GM23338 (cell line): ENCODE measurements around the gene OTOG. TPM values are rescaled to one million over a fixed set of nuclear protein-coding genes. Genes with fewer than 3 reads are reported as not detected.

Source experiments
- ATAC-seq: fragments of 200-7000 bp; cut with Tn5 transposase; 3 replicates; pipeline ENCODE4 v1.9.1; 2020
- DNase-seq: peaks from one replicate; pipeline ENCODE4 v3.0.0-alpha.2; 2015; ENCODE audit warnings: low spot score
- H2AFZ ChIP-seq: fragments of 200-600 bp; sonication (generic); 2 replicates; pipeline ENCODE4 v1.8.0; 2016; ENCODE audit warnings: antibody characterized with exemption, mild to moderate bottlenecking, moderate library complexity
- H3F3A ChIP-seq: fragments of 200-600 bp; sonication (generic); replicated peaks from 2 replicates; pipeline ENCODE4 v1.8.0; 2017; ENCODE audit warnings: antibody characterized with exemption, mixed run types, low read depth
- H3K27ac ChIP-seq: fragments of 200-600 bp; sonication (generic); 2 replicates; pipeline ENCODE4 v1.6.1; 2016; ENCODE audit warnings: low read depth
- H3K27me3 ChIP-seq: fragments of 200-600 bp; sonication (generic); 2 replicates; pipeline ENCODE4 v1.8.0; 2016; ENCODE audit warnings: mild to moderate bottlenecking, mixed run types, moderate library complexity; ENCODE audit not compliant: insufficient read depth
- H3K36me3 ChIP-seq: fragments of 200-600 bp; sonication (generic); 2 replicates; pipeline ENCODE4 v1.8.0; 2016; ENCODE audit warnings: mild to moderate bottlenecking; ENCODE audit not compliant: insufficient read depth
- H3K4me1 ChIP-seq: fragments of 200-600 bp; sonication (generic); 2 replicates; pipeline ENCODE4 v1.8.0; 2016; ENCODE audit warnings: mild to moderate bottlenecking, moderate library complexity; ENCODE audit not compliant: insufficient read depth
- H3K4me2 ChIP-seq: fragments of 200-600 bp; sonication (generic); 2 replicates; pipeline ENCODE4 v1.7.1; 2017; ENCODE audit warnings: mixed run types
- H3K4me3 ChIP-seq: fragments of 200-600 bp; sonication (generic); 2 replicates; pipeline ENCODE4 v1.6.1; 2016; ENCODE audit warnings: mixed run types
- H3K79me2 ChIP-seq: fragments of 200-600 bp; sonication (generic); replicated peaks from 2 replicates; pipeline ENCODE4 v1.8.0; 2017; ENCODE audit warnings: mild to moderate bottlenecking; ENCODE audit not compliant: insufficient read depth
- H3K9me2 ChIP-seq: fragments of 200-600 bp; sonication (generic); 2 replicates; pipeline ENCODE4 v1.8.0; 2017; ENCODE audit not compliant: insufficient read depth
- H4K20me1 ChIP-seq: fragments of 200-600 bp; sonication (generic); replicated peaks from 2 replicates; pipeline ENCODE4 v1.8.0; 2017; ENCODE audit warnings: mild to moderate bottlenecking; ENCODE audit not compliant: insufficient read depth
- H3K27ac Mint-ChIP-seq: 2 replicates; pipeline ENCODE4 v1.8.0; 2020; ENCODE audit warnings: inconsistent platforms, mild to moderate bottlenecking, moderate library complexity, mixed read lengths
- H3K27me3 Mint-ChIP-seq: 3 replicates; pipeline ENCODE4 v1.8.0; 2022; ENCODE audit warnings: low read depth, mild to moderate bottlenecking, moderate library complexity, mixed read lengths, inconsistent platforms; ENCODE audit not compliant: insufficient read depth, poor library complexity
- H3K36me3 Mint-ChIP-seq: 3 replicates; pipeline ENCODE4 v1.8.0; 2021; ENCODE audit warnings: low read depth, mild to moderate bottlenecking, inconsistent platforms, moderate library complexity, mixed read lengths
- H3K4me1 Mint-ChIP-seq: 3 replicates; pipeline ENCODE4 v1.8.0; 2020; ENCODE audit warnings: mild to moderate bottlenecking, inconsistent platforms, mixed read lengths
- H3K4me3 Mint-ChIP-seq: 3 replicates; pipeline ENCODE4 v1.8.0; 2021; ENCODE audit warnings: moderate library complexity, mild to moderate bottlenecking, inconsistent platforms, mixed read lengths
- H3K9me3 Mint-ChIP-seq: 3 replicates; pipeline ENCODE4 v1.8.0; 2020; ENCODE audit warnings: moderate library complexity, mild to moderate bottlenecking, inconsistent platforms, mixed read lengths
- CTCF ChIP-seq, 2 experiments: fragments of 200-600 bp in 1 of 2; sonication (generic) in 1 of 2; conservative IDR thresholded peaks; 2 replicates each; pipeline versions ENCODE4 v1.5.1 to v1.6.1; 2016 to 2017; ENCODE audit warnings: antibody characterized with exemption in 2 of 2, low read depth in 2 of 2, mild to moderate bottlenecking in 2 of 2, moderate library complexity in 1 of 2
- EZH2 ChIP-seq: fragments of 200-600 bp; sonication (generic); IDR thresholded peaks from one replicate; pipeline ENCODE4 v1.8.0; 2017; ENCODE audit warnings: antibody characterized with exemption, mild to moderate bottlenecking, low read depth; ENCODE audit not compliant: unreplicated experiment
- EZH2phosphoT487 ChIP-seq: fragments of 200-600 bp; sonication (generic); IDR thresholded peaks from one replicate; pipeline ENCODE4 v1.8.1; 2018; ENCODE audit warnings: antibody characterized with exemption; ENCODE audit not compliant: unreplicated experiment
- JUNB ChIP-seq: IDR thresholded peaks from one replicate; pipeline ENCODE4 v1.6.1; 2016; ENCODE audit warnings: antibody characterized with exemption; ENCODE audit not compliant: unreplicated experiment
- POLR2AphosphoS5 ChIP-seq: IDR thresholded peaks from 2 replicates; pipeline ENCODE4 v1.6.1; 2016; ENCODE audit warnings: antibody characterized with exemption, low read depth
- ZNF114 ChIP-seq: fragments of 250-450 bp; sonication (Bioruptor Pico); IDR thresholded peaks from 2 replicates; pipeline ENCODE4 v1.5.0; 2020; ENCODE audit warnings: mild to moderate bottlenecking, moderate library complexity
- polyA plus RNA-seq: library from polyadenylated mRNA; unstranded; fragments of >200 nt; fragmentation: Nextera tagmentation; extraction: Ambion mirVana; gene quantifications from 2 replicates; pipeline ENCODE4 v1.2.1, GENCODE V29; 2016
- total RNA-seq: library from RNA; depleted of rRNA; stranded (reverse); fragments of >200 nt; shearing (Covaris generic); gene quantifications from 2 replicates; pipeline ENCODE4 v1.2.3, GENCODE V29; 2014
- TF ChIP-seq, protein P1 (sequence below): fragments of 250-450 bp; sonication (Bioruptor Pico); IDR thresholded peaks from 2 replicates; pipeline ENCODE4 v1.5.0; 2020; ENCODE audit warnings: mild to moderate bottlenecking, moderate library complexity
- TF ChIP-seq, protein P2 (sequence below): IDR thresholded peaks from 2 replicates; pipeline ENCODE4 v1.6.1; 2016; ENCODE audit warnings: antibody characterized with exemption
- TF ChIP-seq, protein P3 (sequence below): IDR thresholded peaks from one replicate; pipeline ENCODE4 v1.6.1; 2018; ENCODE audit warnings: antibody characterized with exemption; ENCODE audit not compliant: unreplicated experiment

The OTOG gene
- total and polyA plus RNA-seq, 2 experiments from 2014 or later: 0.40 to 0.52 TPM

DNA sequence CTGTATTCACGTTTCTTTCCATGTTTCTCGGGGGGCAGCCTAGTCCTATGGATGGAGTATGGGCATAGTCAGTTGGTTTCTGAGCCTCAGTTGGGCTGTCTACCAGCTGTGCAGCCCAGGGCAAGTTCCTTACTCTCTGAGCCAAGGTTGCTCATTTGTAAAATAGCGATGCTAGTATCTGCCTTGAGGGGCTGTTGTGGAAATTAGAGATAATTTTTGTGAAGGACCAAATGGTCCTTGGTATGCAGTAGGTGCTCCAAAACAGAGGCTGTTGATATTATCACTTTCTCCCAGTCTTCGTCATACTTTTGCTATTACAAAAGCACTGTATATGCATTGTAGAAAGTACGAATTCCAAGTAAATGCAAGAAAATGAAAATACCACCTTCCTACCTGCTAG lies 89.7 kb downstream of the OTOG start (continued):
- TF ChIP-seq, protein P1, sequence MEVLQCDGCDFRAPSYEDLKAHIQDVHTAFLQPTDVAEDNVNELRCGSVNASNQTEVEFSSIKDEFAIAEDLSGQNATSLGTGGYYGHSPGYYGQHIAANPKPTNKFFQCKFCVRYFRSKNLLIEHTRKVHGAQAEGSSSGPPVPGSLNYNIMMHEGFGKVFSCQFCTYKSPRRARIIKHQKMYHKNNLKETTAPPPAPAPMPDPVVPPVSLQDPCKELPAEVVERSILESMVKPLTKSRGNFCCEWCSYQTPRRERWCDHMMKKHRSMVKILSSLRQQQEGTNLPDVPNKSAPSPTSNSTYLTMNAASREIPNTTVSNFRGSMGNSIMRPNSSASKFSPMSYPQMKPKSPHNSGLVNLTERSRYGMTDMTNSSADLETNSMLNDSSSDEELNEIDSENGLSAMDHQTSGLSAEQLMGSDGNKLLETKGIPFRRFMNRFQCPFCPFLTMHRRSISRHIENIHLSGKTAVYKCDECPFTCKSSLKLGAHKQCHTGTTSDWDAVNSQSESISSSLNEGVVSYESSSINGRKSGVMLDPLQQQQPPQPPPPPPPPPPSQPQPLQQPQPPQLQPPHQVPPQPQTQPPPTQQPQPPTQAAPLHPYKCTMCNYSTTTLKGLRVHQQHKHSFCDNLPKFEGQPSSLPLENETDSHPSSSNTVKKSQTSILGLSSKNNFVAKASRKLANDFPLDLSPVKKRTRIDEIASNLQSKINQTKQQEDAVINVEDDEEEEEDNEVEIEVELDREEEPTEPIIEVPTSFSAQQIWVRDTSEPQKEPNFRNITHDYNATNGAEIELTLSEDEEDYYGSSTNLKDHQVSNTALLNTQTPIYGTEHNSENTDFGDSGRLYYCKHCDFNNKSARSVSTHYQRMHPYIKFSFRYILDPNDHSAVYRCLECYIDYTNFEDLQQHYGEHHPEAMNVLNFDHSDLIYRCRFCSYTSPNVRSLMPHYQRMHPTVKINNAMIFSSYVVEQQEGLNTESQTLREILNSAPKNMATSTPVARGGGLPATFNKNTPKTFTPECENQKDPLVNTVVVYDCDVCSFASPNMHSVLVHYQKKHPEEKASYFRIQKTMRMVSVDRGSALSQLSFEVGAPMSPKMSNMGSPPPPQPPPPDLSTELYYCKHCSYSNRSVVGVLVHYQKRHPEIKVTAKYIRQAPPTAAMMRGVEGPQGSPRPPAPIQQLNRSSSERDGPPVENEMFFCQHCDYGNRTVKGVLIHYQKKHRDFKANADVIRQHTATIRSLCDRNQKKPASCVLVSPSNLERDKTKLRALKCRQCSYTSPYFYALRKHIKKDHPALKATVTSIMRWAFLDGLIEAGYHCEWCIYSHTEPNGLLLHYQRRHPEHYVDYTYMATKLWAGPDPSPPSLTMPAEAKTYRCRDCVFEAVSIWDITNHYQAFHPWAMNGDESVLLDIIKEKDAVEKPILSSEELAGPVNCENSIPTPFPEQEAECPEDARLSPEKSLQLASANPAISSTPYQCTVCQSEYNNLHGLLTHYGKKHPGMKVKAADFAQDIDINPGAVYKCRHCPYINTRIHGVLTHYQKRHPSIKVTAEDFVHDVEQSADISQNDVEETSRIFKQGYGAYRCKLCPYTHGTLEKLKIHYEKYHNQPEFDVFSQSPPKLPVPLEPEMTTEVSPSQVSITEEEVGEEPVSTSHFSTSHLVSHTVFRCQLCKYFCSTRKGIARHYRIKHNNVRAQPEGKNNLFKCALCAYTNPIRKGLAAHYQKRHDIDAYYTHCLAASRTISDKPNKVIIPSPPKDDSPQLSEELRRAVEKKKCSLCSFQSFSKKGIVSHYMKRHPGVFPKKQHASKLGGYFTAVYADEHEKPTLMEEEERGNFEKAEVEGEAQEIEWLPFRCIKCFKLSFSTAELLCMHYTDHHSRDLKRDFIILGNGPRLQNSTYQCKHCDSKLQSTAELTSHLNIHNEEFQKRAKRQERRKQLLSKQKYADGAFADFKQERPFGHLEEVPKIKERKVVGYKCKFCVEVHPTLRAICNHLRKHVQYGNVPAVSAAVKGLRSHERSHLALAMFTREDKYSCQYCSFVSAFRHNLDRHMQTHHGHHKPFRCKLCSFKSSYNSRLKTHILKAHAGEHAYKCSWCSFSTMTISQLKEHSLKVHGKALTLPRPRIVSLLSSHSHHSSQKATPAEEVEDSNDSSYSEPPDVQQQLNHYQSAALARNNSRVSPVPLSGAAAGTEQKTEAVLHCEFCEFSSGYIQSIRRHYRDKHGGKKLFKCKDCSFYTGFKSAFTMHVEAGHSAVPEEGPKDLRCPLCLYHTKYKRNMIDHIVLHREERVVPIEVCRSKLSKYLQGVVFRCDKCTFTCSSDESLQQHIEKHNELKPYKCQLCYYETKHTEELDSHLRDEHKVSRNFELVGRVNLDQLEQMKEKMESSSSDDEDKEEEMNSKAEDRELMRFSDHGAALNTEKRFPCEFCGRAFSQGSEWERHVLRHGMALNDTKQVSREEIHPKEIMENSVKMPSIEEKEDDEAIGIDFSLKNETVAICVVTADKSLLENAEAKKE (CRISPR knock-in tag): no peak
- TF ChIP-seq POLR2AphosphoS5 (no peak), JUNB (no peak), EZH2 (no peak)
- TF ChIP-seq, protein P2, sequence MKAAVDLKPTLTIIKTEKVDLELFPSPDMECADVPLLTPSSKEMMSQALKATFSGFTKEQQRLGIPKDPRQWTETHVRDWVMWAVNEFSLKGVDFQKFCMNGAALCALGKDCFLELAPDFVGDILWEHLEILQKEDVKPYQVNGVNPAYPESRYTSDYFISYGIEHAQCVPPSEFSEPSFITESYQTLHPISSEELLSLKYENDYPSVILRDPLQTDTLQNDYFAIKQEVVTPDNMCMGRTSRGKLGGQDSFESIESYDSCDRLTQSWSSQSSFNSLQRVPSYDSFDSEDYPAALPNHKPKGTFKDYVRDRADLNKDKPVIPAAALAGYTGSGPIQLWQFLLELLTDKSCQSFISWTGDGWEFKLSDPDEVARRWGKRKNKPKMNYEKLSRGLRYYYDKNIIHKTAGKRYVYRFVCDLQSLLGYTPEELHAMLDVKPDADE: no peak

DNA sequence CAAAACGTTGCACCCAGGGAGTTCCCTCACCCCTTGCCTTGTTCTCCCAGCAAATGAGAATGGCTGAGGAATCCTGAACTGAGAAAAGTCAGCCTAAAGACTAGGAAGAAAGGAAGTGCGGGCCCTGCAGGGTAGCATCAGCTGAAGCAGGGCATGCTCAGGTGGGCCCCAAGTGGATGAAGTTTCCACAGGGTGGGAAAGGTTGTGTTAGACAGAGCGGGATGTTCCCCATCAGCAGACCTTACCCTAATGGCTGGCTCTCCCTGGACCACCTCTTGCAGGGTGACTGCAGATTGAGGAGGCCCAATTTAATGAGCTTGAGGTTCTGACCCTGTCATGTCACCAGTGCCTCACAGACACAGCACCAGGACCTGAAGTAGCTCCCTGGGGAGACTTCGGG lies 90.8 kb downstream of the OTOG start:
- Mint-ChIP-seq H3K36me3 (no peaks in the 10 kb centered on the region), H3K27me3 (peaks cover 5% of the 10 kb centered on the region), H3K4me1 (no peaks in the 10 kb centered on the region), H3K4me3 (no peak overlapping the region), H3K27ac (no peak overlapping the region), H3K9me3 (no peaks in the 10 kb centered on the region)
- H3K27ac ChIP-seq: no peak overlapping the region
- H3K4me2 ChIP-seq: no peak overlapping the region
- no peak for DNase-seq
- 0 out of 2 replicates have a peak, but pooled peaks cover 3% of the 10 kb centered on the region for H3K9me2 ChIP-seq
- no peaks in the 10 kb centered on the region for H3F3A ChIP-seq
- no peak for ATAC-seq
- no peak overlapping the region for H2AFZ ChIP-seq
- H3K4me3 ChIP-seq: no peak overlapping the region
- no peaks in the 10 kb centered on the region for H3K27me3 ChIP-seq
- no peaks in the 10 kb centered on the region for H3K36me3 ChIP-seq
- no peaks in the 10 kb centered on the region; the same call in 1 of the 2 replicates for H4K20me1 ChIP-seq
- H3K79me2 ChIP-seq: no peaks in the 10 kb centered on the region
- no peaks in the 10 kb centered on the region for H3K4me1 ChIP-seq
- TF ChIP-seq CTCF (conservative IDR thresholded peaks at IDR 0.05; ENCODE audit: low read depth in 2 of 2) (no peak), EZH2phosphoT487 (no peak), ZNF114 (no peak)
- TF ChIP-seq, protein P2: no peak
- TF ChIP-seq, protein P3, sequence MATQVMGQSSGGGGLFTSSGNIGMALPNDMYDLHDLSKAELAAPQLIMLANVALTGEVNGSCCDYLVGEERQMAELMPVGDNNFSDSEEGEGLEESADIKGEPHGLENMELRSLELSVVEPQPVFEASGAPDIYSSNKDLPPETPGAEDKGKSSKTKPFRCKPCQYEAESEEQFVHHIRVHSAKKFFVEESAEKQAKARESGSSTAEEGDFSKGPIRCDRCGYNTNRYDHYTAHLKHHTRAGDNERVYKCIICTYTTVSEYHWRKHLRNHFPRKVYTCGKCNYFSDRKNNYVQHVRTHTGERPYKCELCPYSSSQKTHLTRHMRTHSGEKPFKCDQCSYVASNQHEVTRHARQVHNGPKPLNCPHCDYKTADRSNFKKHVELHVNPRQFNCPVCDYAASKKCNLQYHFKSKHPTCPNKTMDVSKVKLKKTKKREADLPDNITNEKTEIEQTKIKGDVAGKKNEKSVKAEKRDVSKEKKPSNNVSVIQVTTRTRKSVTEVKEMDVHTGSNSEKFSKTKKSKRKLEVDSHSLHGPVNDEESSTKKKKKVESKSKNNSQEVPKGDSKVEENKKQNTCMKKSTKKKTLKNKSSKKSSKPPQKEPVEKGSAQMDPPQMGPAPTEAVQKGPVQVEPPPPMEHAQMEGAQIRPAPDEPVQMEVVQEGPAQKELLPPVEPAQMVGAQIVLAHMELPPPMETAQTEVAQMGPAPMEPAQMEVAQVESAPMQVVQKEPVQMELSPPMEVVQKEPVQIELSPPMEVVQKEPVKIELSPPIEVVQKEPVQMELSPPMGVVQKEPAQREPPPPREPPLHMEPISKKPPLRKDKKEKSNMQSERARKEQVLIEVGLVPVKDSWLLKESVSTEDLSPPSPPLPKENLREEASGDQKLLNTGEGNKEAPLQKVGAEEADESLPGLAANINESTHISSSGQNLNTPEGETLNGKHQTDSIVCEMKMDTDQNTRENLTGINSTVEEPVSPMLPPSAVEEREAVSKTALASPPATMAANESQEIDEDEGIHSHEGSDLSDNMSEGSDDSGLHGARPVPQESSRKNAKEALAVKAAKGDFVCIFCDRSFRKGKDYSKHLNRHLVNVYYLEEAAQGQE: no peak
